Glutamatergic neuron (in vitro differentiated cells): ENCODE data around the gene ARG1. TPM values are rescaled to one million over a fixed set of nuclear protein-coding genes. Genes with fewer than 3 reads are reported as not detected.

Source experiments
- DNase-seq: peaks from one replicate; pipeline ENCODE4 v3.0.0; 2022
- H3K27ac Mint-ChIP-seq: one replicate; pipeline ENCODE4 v1.8.0; 2020; ENCODE audit warnings: mild to moderate bottlenecking, mixed read lengths, inconsistent platforms; ENCODE audit not compliant: unreplicated experiment
- H3K27me3 Mint-ChIP-seq: one replicate; pipeline ENCODE4 v1.8.0; 2020; ENCODE audit warnings: mild to moderate bottlenecking, moderate library complexity, mixed read lengths, inconsistent platforms; ENCODE audit not compliant: unreplicated experiment
- H3K36me3 Mint-ChIP-seq: one replicate; pipeline ENCODE4 v1.8.0; 2020; ENCODE audit warnings: mild to moderate bottlenecking, mixed read lengths, inconsistent platforms; ENCODE audit not compliant: unreplicated experiment
- H3K4me1 Mint-ChIP-seq: one replicate; pipeline ENCODE4 v1.8.0; 2020; ENCODE audit warnings: mild to moderate bottlenecking, low read depth, mixed read lengths, inconsistent platforms; ENCODE audit not compliant: unreplicated experiment
- H3K4me3 Mint-ChIP-seq: one replicate; pipeline ENCODE4 v1.8.0; 2020; ENCODE audit warnings: mild to moderate bottlenecking, mixed read lengths, inconsistent platforms; ENCODE audit not compliant: unreplicated experiment
- H3K9me3 Mint-ChIP-seq: one replicate; pipeline ENCODE4 v1.8.0; 2020; ENCODE audit warnings: mild to moderate bottlenecking, moderate library complexity, mixed read lengths, inconsistent platforms; ENCODE audit not compliant: unreplicated experiment
- total RNA-seq: library from RNA; stranded (reverse); fragmentation: NEBNext Ultra II Directional; extraction: Animal tissue kit (Norgen Biotek cat#: 25700); gene quantifications from one replicate; pipeline ENCODE4 v1.2.1, GENCODE V29; 2021; ENCODE audit not compliant: unreplicated experiment
- TF ChIP-seq, protein P1 (sequence below): fragments of 200-600 bp; sonication (generic); IDR thresholded peaks from one replicate; pipeline ENCODE4 v1.5.0; 2021; ENCODE audit not compliant: partially characterized antibody, unreplicated experiment

The ARG1 gene
- total RNA-seq, 1 donor from 2014 or later: not detected

DNA sequence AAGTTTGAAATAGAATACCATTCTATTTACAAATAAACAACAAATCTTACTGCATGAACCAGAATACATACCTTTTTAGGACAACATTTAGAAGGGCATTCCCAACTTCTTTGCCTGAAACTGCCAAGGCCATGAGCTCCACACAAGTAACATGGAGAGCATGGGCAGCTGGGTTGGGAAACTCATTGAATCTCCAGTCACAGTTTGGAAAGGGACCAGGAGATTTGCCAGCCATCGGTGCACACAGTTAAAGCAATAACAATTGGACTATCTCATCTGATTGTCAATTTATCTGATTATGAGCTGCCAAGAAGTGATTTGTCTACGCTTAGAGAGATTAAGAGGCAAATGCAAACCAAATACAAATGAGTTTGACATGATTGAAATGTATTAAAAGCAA, 19.9 kb downstream of the ARG1 start:
- peaks cover 5% of the 10 kb centered on the region for H3K36me3 Mint-ChIP-seq
- H3K4me1 Mint-ChIP-seq: no peaks in the 10 kb centered on the region

DNA sequence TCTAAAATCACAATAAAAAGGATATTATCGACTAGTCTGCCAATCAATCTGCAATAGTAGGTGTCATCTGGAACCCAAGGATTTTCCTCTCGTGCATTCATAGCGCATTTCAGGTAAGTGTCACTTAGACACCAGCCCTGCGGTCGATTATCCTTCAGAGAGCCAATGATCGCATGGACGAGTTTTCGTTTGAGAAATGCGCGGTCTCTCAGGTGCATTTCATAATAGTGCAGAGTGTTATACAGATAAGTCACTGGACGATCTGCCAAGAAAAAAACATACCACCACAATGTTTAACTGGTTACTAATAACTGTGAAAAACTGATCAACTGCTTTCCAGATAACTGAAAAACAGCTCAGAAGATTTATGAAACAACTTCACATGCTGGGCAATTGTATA, 21.0 kb downstream of the ARG1 start:
- no peaks in the 10 kb centered on the region for H3K27me3 Mint-ChIP-seq
- H3K4me3 Mint-ChIP-seq: no peak overlapping the region

More for the DNA sequence above, 19.9 kb downstream of the ARG1 start:
- Mint-ChIP-seq H3K27ac (no peak overlapping the region), H3K9me3 (no peaks in the 10 kb centered on the region), H3K4me3 (no peak overlapping the region), H3K27me3 (no peaks in the 10 kb centered on the region)
- no peak for DNase-seq
- TF ChIP-seq, protein P1, sequence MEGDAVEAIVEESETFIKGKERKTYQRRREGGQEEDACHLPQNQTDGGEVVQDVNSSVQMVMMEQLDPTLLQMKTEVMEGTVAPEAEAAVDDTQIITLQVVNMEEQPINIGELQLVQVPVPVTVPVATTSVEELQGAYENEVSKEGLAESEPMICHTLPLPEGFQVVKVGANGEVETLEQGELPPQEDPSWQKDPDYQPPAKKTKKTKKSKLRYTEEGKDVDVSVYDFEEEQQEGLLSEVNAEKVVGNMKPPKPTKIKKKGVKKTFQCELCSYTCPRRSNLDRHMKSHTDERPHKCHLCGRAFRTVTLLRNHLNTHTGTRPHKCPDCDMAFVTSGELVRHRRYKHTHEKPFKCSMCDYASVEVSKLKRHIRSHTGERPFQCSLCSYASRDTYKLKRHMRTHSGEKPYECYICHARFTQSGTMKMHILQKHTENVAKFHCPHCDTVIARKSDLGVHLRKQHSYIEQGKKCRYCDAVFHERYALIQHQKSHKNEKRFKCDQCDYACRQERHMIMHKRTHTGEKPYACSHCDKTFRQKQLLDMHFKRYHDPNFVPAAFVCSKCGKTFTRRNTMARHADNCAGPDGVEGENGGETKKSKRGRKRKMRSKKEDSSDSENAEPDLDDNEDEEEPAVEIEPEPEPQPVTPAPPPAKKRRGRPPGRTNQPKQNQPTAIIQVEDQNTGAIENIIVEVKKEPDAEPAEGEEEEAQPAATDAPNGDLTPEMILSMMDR: no peak

DNA sequence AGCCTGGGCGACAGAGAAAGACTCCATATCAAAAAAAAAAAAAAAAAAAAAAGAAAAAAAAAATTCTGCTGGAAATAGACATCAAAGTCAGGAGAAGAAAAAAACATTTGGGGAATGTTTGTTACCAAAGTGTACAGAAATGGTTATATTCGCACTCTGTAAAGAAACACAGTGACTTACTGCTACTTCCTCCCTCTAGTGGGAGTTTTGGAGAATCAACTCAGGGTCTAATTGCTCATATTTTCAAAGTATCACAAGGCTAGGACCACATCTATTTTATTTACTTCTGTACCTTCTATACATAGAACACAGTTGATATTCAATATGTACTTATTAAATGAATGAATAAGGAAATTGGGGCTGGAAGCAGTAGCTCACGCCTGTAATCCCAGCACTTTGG, 24.4 kb downstream of the ARG1 start:
- Mint-ChIP-seq H3K4me1 (no peaks in the 10 kb centered on the region), H3K4me3 (no peak overlapping the region), H3K27me3 (no peaks in the 10 kb centered on the region), H3K9me3 (no peaks in the 10 kb centered on the region), H3K36me3 (peaks cover 5% of the 10 kb centered on the region), H3K27ac (no peak overlapping the region)
- DNase-seq: no peak
- TF ChIP-seq, protein P1: peak; percentile 21

More for the DNA sequence above, 21.0 kb downstream of the ARG1 start:
- Mint-ChIP-seq H3K4me1 (no peaks in the 10 kb centered on the region), H3K36me3 (peaks cover 5% of the 10 kb centered on the region), H3K27ac (no peak overlapping the region), H3K9me3 (no peaks in the 10 kb centered on the region)
- TF ChIP-seq, protein P1: no peak
- no peak for DNase-seq

DNA sequence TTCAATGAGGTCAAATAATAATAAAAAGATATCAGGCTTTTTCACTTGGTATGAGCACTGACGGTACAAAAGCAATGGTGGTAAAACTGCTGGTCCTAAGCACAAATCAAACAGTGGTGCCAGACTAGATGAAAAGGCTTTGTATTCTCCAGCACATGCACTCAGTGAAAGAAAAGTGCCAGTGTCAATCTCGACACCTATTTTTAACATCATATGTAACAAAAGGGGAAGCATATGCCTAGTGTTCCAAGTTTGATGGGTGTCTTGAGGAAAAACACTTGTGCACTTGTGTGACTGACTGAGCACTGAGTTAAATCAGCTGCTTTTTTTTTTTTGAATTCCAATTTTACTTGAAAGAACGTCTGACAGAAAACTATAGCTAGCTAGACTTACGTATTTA, 27.7 kb downstream of the ARG1 start:
- H3K9me3 Mint-ChIP-seq: no peaks in the 10 kb centered on the region
- DNase-seq: no peak

DNA sequence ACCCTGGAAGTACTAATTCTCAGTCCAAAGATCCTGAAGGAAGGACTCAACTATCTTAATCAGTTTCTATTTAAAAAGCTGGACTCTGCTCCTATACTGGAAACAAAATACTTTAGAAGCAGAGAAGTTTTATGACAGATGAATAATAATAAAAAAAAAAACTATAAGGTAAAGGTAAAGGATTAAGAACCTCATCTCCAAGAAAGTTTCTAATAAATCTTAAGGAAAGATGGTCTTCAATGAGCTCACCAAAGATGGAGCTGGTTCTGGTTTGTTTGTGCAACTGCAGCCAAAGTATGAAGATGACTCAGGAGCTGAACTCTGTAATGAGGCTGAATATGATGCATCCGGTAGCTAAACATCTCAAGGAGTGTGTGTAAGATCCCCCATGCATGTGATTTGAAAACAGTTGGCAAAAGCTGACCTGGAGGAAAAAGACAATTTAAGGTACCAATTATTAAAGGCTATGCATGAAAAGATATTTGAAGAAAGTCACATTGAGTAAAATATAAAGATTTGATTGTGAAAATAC, 29.8 kb downstream of the ARG1 start:
- Mint-ChIP-seq H3K27me3 (peaks cover 2% of the 10 kb centered on the region), H3K27ac (no peak overlapping the region), H3K4me3 (no peak overlapping the region), H3K9me3 (no peaks in the 10 kb centered on the region), H3K4me1 (no peaks in the 10 kb centered on the region), H3K36me3 (no peaks in the 10 kb centered on the region)
- TF ChIP-seq, protein P1: no peak
- no peak for DNase-seq

More for the DNA sequence above, 27.7 kb downstream of the ARG1 start:
- H3K4me1 Mint-ChIP-seq: no peaks in the 10 kb centered on the region
- no peak overlapping the region for H3K27ac Mint-ChIP-seq
- no peak overlapping the region for H3K4me3 Mint-ChIP-seq
- no peaks in the 10 kb centered on the region for H3K36me3 Mint-ChIP-seq
- TF ChIP-seq, protein P1: no peak
- H3K27me3 Mint-ChIP-seq: no peaks in the 10 kb centered on the region
